ENCODE data around the gene AIP.
A peak's percentile ranks its signal among the peaks of the same experiment; 100 is the strongest.
"Not testable (repeated sequence)": the region's sequence is repeated elsewhere in the genome, so short reads cannot be mapped to it uniquely, and the experiment has no call there.

Gene AIP

DNA sequence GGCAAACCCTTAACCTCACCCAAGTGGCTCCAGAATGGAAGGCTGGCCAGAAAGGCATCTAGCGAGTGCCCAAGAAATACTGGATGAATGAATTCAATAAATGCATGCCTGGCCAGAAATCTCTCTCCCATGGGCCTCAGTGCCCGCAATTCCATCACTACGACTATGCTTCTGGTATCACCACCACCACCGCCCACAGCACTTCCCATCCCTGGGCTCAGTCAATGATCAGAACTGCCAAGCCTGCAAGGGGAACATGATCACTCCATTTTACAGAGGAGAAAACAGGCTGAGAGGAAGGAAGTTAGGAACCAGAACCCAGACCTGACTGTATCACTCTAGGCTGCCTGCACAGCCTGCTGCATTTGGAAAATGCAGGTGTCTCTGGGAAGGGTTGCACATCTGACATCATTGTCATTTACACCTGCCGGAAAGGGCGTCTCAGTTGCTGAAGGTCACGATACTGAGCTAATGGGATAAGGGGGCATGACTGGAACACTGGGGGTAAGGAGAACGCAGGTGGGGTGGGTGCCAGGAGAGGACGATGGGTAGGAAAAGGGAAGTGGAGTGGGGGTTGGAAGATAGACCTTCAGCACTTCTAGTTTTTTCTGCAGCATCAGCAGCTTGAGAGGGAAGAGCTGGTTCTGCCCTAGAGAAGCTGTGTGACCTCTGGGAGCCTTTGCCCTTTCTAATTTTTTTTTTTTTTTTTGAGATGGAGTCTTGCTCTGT, 33.5 kb upstream of the AIP start:
- DNase-seq, result peak in 1 of 2 donors; percentile 26

GRCh38 chr11:67450796-67451657, 31.8 kb upstream of the AIP start:
- no peak for DNase-seq

DNA sequence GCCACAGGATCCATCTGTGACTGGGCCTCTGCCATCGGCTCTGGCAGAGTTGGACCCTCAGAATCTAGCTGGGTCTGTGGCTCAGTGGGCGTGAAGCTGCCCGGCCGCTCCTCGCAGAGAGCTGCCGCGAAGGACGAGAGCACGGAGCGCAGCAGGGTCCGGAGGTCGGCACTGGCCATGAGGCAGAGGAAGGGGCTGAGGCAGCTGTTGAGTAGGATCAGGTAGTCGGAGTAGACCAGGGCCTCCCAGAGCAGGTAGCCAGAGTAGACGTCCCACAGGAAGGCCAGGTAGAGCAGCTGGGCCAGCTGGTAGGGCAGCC, 31.2 kb upstream of the AIP start:
- DNase-seq, result no peak

GRCh38 chr11:67452141-67452952, 30.5 kb upstream of the AIP start, which contains the start of gene GPR152:
Gene GPR152 (minus strand): TSS chr11:67452729. CDS start chr11:67452724, 5 bp downstream.
- no peak for DNase-seq

DNA sequence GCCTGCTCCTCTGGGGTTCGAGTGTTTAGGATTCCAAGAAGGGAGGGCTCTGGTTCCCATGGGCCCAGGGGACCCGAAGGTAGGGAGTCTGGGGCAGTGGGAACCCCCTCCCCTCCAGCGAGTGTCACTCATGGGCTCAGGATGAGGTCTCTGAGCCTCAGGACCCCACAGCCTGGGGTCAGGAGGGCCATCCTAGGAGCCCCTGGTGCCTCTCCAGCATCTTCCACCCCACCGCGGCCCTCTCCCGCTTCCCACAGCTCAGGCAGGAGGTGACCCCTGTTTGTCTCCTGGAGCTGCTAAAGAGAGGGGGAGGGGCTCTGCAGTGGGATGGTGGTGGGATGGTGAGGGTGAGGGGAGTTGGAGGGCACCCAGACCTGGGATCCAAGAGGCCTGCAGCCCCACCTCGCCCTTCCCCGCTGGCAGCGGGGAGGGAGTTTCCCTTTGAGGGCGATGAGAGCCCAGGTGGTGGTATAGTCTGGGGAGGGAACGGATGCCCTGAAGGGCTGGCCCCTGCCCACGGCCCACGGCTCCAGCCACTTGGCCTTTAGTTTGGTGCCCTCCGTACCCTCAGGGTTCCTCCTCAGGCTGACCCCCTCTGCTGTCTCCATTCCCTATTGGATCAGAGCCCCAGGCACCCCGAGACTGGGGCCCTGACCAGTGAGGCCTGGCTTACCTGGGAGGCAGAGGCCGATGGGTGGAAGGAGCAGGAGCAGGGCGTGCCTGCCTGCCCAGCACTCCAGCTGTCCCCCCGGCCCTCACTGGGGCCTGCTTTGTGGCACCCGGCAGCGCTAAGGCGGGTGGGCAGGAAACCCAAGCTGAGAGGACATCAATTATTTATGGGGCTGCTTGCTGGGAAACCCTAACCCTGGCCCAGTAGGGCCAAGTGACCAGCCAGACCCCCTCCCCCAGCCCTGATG, 28.8 kb upstream of the AIP start:
- DNase-seq, result no peak

DNA sequence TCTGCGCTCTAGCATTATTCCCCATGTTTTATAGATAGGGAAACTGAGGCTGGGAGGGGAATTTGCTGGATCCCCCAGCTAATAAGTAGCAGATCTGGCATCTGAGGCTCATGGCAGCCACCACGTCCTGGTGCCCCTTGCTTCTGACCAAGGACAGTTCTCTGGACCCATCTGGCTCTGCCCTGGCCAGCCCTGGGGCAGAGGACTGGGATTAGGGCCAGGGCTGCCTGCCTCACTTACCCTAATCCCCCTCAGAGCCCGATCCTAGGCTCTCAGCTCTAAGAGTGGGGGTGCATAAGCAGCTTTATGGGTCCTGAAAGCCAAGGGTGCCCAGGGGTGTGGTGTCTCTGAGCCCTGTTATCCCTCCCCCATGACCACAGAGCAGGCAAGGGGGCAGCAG, 27.8 kb upstream of the AIP start, which contains the start of gene CABP4:
Gene CABP4, plus strand, starts transcription at position 301 of the 400 bp plus-strand sequence. Its CDS starts 70 bp downstream, at position 371.
- DNase-seq, result no peak

- DNase-seq, result no peak
These were observed 26.6 kb upstream of the AIP start for GRCh38 chr11:67456068-67456705.

- no peak for DNase-seq
These were observed 25.4 kb upstream of the AIP start for GRCh38 chr11:67457453-67457852.

DNA sequence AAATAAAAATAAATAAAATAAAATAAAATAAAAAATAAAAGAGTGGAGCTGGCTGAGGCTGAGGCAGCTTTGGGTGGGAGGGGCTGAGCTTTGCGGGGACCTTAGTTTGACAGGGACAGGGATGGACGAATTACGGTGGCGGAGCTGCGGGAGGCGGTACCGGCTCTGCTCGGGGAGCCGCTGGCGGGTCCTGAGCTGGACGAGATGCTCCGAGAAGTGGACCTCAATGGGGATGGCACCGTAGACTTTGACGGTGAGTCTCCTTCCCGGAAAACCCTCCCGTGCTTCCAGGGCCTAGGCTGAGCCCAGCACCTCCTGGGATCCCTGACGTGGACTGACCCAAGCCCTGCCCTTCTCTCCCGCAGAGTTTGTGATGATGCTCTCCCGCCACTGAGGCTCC, 24.6 kb upstream of the AIP start:
- DNase-seq, result no peak

- DNase-seq, result no peak
These were observed 19.6 kb upstream of the AIP start for GRCh38 chr11:67463186-67463585.

- no peak for DNase-seq
These were observed 19.0 kb upstream of the AIP start for GRCh38 chr11:67463680-67464410.

GRCh38 chr11:67464411-67465188, 18.2 kb upstream of the AIP start:
- peak; percentile 56 to 76 for DNase-seq

GRCh38 chr11:67465189-67465510, 17.7 kb upstream of the AIP start:
- DNase-seq, result no peak

GRCh38 chr11:67465530-67465929, 17.3 kb upstream of the AIP start:
- not testable (repeated sequence) for DNase-seq

GRCh38 chr11:67466367-67466766, 16.5 kb upstream of the AIP start:
- no peak for DNase-seq

- DNase-seq, result no peak
These were observed 15.7 kb upstream of the AIP start for GRCh38 chr11:67466962-67467771.

- DNase-seq, result no peak
These were observed 14.8 kb upstream of the AIP start for GRCh38 chr11:67468056-67468455.

GRCh38 chr11:67468456-67468758, 14.4 kb upstream of the AIP start:
- DNase-seq, result no peak

- peak; percentile 90 to 92 for DNase-seq
These were observed 13.9 kb upstream of the AIP start, which contains the start of gene TMEM134 for GRCh38 chr11:67468759-67469507. Gene TMEM134 (minus strand): TSS chr11:67469251. CDS start chr11:67469192, 59 bp downstream.
